Uterus (tissue), 2 donors: ENCODE results near the gene SLC25A28.

Experiments used
- POLR2A ChIP-seq, 2 donors: fragments of 450-650 bp; IDR thresholded peaks; one replicate each; pipeline ENCODE4 v1.6.1; 2016; ENCODE audit warnings: antibody characterized with exemption in 2 of 2, mild to moderate bottlenecking in 1 of 2, moderate library complexity in 1 of 2
- TF ChIP-seq, protein P1 (sequence below), 4 experiments: fragments of 200-600 bp in 2 of 4; fragments of 450-650 bp in 2 of 4; sonication (generic) in 2 of 4; IDR thresholded peaks; one replicate each; pipeline ENCODE4 v1.5.1; 2016 to 2019; ENCODE audit warnings: antibody characterized with exemption in 4 of 4, mild to moderate bottlenecking in 2 of 4, moderate library complexity in 1 of 4

- no peak for TF ChIP-seq POLR2A (IDR thresholded peaks at IDR 0.05)
- TF ChIP-seq, protein P1, sequence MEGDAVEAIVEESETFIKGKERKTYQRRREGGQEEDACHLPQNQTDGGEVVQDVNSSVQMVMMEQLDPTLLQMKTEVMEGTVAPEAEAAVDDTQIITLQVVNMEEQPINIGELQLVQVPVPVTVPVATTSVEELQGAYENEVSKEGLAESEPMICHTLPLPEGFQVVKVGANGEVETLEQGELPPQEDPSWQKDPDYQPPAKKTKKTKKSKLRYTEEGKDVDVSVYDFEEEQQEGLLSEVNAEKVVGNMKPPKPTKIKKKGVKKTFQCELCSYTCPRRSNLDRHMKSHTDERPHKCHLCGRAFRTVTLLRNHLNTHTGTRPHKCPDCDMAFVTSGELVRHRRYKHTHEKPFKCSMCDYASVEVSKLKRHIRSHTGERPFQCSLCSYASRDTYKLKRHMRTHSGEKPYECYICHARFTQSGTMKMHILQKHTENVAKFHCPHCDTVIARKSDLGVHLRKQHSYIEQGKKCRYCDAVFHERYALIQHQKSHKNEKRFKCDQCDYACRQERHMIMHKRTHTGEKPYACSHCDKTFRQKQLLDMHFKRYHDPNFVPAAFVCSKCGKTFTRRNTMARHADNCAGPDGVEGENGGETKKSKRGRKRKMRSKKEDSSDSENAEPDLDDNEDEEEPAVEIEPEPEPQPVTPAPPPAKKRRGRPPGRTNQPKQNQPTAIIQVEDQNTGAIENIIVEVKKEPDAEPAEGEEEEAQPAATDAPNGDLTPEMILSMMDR (IDR thresholded peaks at IDR 0.05): no peak
Measured at GRCh38 chr10:99609186-99609585, 11.1 kb downstream of the SLC25A28 start.
